ENCODE data around the gene EPN2.

Gene EPN2

GRCh38 chr17:19327031-19327783 lies 90.0 kb downstream of the EPN2 start:
- in situ Hi-C loops (cut with HindIII; ENCODE audit: low sequenced_read_pairs) = no loop called here

GRCh38 chr17:19328441-19329061 lies 91.4 kb downstream of the EPN2 start:
- in situ Hi-C loops (cut with HindIII; ENCODE audit: low sequenced_read_pairs) = no loop called here

- in situ Hi-C loops (cut with HindIII; ENCODE audit: low sequenced_read_pairs) = no loop called here
Measured at GRCh38 chr17:19329136-19329535, 92.0 kb downstream of the EPN2 start.

- in situ Hi-C loops (cut with HindIII; ENCODE audit: low sequenced_read_pairs) = no loop called here
Measured at GRCh38 chr17:19329839-19330238, 92.7 kb downstream of the EPN2 start.

- in situ Hi-C loops (cut with HindIII; ENCODE audit: low sequenced_read_pairs) = no loop called here
Measured at GRCh38 chr17:19330271-19330670, 93.1 kb downstream of the EPN2 start.

GRCh38 chr17:19331134-19331533 lies 94.0 kb downstream of the EPN2 start:
- in situ Hi-C loops (cut with HindIII; ENCODE audit: low sequenced_read_pairs) = no loop called here

GRCh38 chr17:19331543-19332245 lies 94.5 kb downstream of the EPN2 start:
- in situ Hi-C loops (cut with HindIII; ENCODE audit: low sequenced_read_pairs) = no loop called here

- in situ Hi-C loops (cut with HindIII; ENCODE audit: low sequenced_read_pairs) = no loop called here
Measured at GRCh38 chr17:19332371-19333131, 95.4 kb downstream of the EPN2 start.

GRCh38 chr17:19333132-19333440 lies 95.9 kb downstream of the EPN2 start:
- in situ Hi-C loops (cut with HindIII; ENCODE audit: low sequenced_read_pairs) = no loop called here

- in situ Hi-C loops (cut with HindIII; ENCODE audit: low sequenced_read_pairs) = no loop called here
Measured at GRCh38 chr17:19333736-19334290, 96.6 kb downstream of the EPN2 start.

GRCh38 chr17:19334331-19334730 lies 97.2 kb downstream of the EPN2 start:
- in situ Hi-C loops (cut with HindIII; ENCODE audit: low sequenced_read_pairs) = no loop called here

- in situ Hi-C loops (cut with HindIII; ENCODE audit: low sequenced_read_pairs) = no loop called here
Measured at GRCh38 chr17:19335951-19336631, 98.9 kb downstream of the EPN2 start.

- in situ Hi-C loops (cut with HindIII; ENCODE audit: low sequenced_read_pairs) = no loop called here
Measured at GRCh38 chr17:19336938-19337711, 100.0 kb downstream of the EPN2 start.

- in situ Hi-C loops (cut with HindIII; ENCODE audit: low sequenced_read_pairs) = no loop called here
Measured at GRCh38 chr17:19337712-19338023, 100.5 kb downstream of the EPN2 start.

- in situ Hi-C loops (cut with HindIII; ENCODE audit: low sequenced_read_pairs) = no loop called here
Measured at GRCh38 chr17:19338031-19338990, 101.1 kb downstream of the EPN2 start.

GRCh38 chr17:19339341-19339815 lies 102.2 kb downstream of the EPN2 start:
- in situ Hi-C loops (cut with HindIII; ENCODE audit: low sequenced_read_pairs) = no loop called here

GRCh38 chr17:19341211-19341631 lies 104.1 kb downstream of the EPN2 start:
- in situ Hi-C loops (cut with HindIII; ENCODE audit: low sequenced_read_pairs) = no loop called here
